ENCODE data around the gene LRRC27. TPM values are rescaled to one million over a fixed set of nuclear protein-coding genes. Genes with fewer than 3 reads are reported as not detected.
"Not testable (repeated sequence)": the region's sequence is repeated elsewhere in the genome, so short reads cannot be mapped to it uniquely, and the experiment has no call there.

The LRRC27 gene
- total RNA-seq, 3 donors from 2014 or later = 0.89 to 2.0 (median 1.1) TPM

GRCh38 chr10:132349766-132350165, 17.8 kb downstream of the LRRC27 start:
- Mint-ChIP-seq H3K9me3 (no peaks in the 10 kb centered on the region), H3K36me3 (ENCODE audit: insufficient read depth) (peaks cover 4% of the 10 kb centered on the region), H3K4me1 (ENCODE audit: low read depth) (peaks cover 2% of the 10 kb centered on the region), H3K4me3 (no peak overlapping the region), H3K27me3 (ENCODE audit: low read depth) (no peaks in the 10 kb centered on the region)
- DNase-seq = no peak
- no peak for ATAC-seq

GRCh38 chr10:132350391-132350790, 18.4 kb downstream of the LRRC27 start:
- DNase-seq (no peak), ATAC-seq (no peak)
- Mint-ChIP-seq H3K4me3 (no peak overlapping the region), H3K9me3 (no peaks in the 10 kb centered on the region), H3K36me3 (ENCODE audit: insufficient read depth) (peaks cover 3% of the 10 kb centered on the region), H3K27me3 (ENCODE audit: low read depth) (no peaks in the 10 kb centered on the region), H3K4me1 (ENCODE audit: low read depth) (peaks cover 2% of the 10 kb centered on the region)

GRCh38 chr10:132350946-132351345, 19.0 kb downstream of the LRRC27 start:
- peaks cover 2% of the 10 kb centered on the region for H3K4me1 Mint-ChIP-seq (ENCODE audit: low read depth)
- ATAC-seq (no peak), DNase-seq (no peak)
- no peaks in the 10 kb centered on the region for H3K36me3 Mint-ChIP-seq (ENCODE audit: insufficient read depth)
- H3K9me3 Mint-ChIP-seq = no peaks in the 10 kb centered on the region
- H3K27me3 Mint-ChIP-seq (ENCODE audit: low read depth) = no peaks in the 10 kb centered on the region
- H3K4me3 Mint-ChIP-seq = no peak overlapping the region

GRCh38 chr10:132351611-132352010, 19.6 kb downstream of the LRRC27 start:
- no peak for ATAC-seq
- DNase-seq = no peak
- peaks cover 2% of the 10 kb centered on the region for H3K4me1 Mint-ChIP-seq (ENCODE audit: low read depth)
- no peaks in the 10 kb centered on the region for H3K9me3 Mint-ChIP-seq
- H3K36me3 Mint-ChIP-seq (ENCODE audit: insufficient read depth) = no peaks in the 10 kb centered on the region
- no peak overlapping the region for H3K4me3 Mint-ChIP-seq
- H3K27me3 Mint-ChIP-seq (ENCODE audit: low read depth) = no peaks in the 10 kb centered on the region

- ATAC-seq (peak; percentile 56 to 70), DNase-seq (peak; percentile 79)
- not testable (repeated sequence) for H3K9me3 Mint-ChIP-seq; H3K4me1 Mint-ChIP-seq (ENCODE audit: low read depth); H3K4me3 Mint-ChIP-seq; H3K36me3 Mint-ChIP-seq (ENCODE audit: insufficient read depth); H3K27me3 Mint-ChIP-seq (ENCODE audit: low read depth)
Measured at GRCh38 chr10:132352462-132353308, 20.7 kb downstream of the LRRC27 start.

GRCh38 chr10:132353456-132354355, 21.7 kb downstream of the LRRC27 start:
- ATAC-seq = no peak
- H3K36me3 Mint-ChIP-seq (ENCODE audit: insufficient read depth) = no peaks in the 10 kb centered on the region
- peaks cover 2% of the 10 kb centered on the region for H3K4me1 Mint-ChIP-seq (ENCODE audit: low read depth)
- H3K27me3 Mint-ChIP-seq (ENCODE audit: low read depth) = no peaks in the 10 kb centered on the region
- H3K9me3 Mint-ChIP-seq = no peaks in the 10 kb centered on the region
- no peak overlapping the region for H3K4me3 Mint-ChIP-seq
- DNase-seq = no peak

- no peak overlapping the region for H3K4me3 Mint-ChIP-seq
Measured at GRCh38 chr10:132354356-132355094, 22.5 kb downstream of the LRRC27 start.

GRCh38 chr10:132355297-132355696, 23.3 kb downstream of the LRRC27 start:
- DNase-seq = no peak
- H3K4me3 Mint-ChIP-seq = no peak overlapping the region
- ATAC-seq = no peak
- H3K27me3 Mint-ChIP-seq (ENCODE audit: low read depth) = no peaks in the 10 kb centered on the region
- peaks cover 2% of the 10 kb centered on the region for H3K4me1 Mint-ChIP-seq (ENCODE audit: low read depth)
- H3K36me3 Mint-ChIP-seq (ENCODE audit: insufficient read depth) = no peaks in the 10 kb centered on the region
- H3K9me3 Mint-ChIP-seq = no peaks in the 10 kb centered on the region

More at GRCh38 chr10:132354356-132355094, 22.5 kb downstream of the LRRC27 start:
- DNase-seq (no peak), ATAC-seq (no peak)
- Mint-ChIP-seq H3K27me3 (ENCODE audit: low read depth) (no peaks in the 10 kb centered on the region), H3K4me1 (ENCODE audit: low read depth) (peaks cover 2% of the 10 kb centered on the region), H3K36me3 (ENCODE audit: insufficient read depth) (no peaks in the 10 kb centered on the region), H3K9me3 (no peaks in the 10 kb centered on the region)

GRCh38 chr10:132355754-132356153, 23.8 kb downstream of the LRRC27 start:
- peaks cover 2% of the 10 kb centered on the region for H3K4me1 Mint-ChIP-seq (ENCODE audit: low read depth)
- no peak for DNase-seq
- no peak for ATAC-seq
- no peak overlapping the region for H3K4me3 Mint-ChIP-seq
- H3K27me3 Mint-ChIP-seq (ENCODE audit: low read depth) = no peaks in the 10 kb centered on the region
- H3K36me3 Mint-ChIP-seq (ENCODE audit: insufficient read depth) = no peaks in the 10 kb centered on the region
- no peaks in the 10 kb centered on the region for H3K9me3 Mint-ChIP-seq

- H3K4me1 Mint-ChIP-seq (ENCODE audit: low read depth) = peaks cover 2% of the 10 kb centered on the region
- no peaks in the 10 kb centered on the region for H3K9me3 Mint-ChIP-seq
- DNase-seq (no peak), ATAC-seq (no peak)
- no peak overlapping the region for H3K4me3 Mint-ChIP-seq
- peaks cover 2% of the 10 kb centered on the region for H3K36me3 Mint-ChIP-seq (ENCODE audit: insufficient read depth)
- no peaks in the 10 kb centered on the region for H3K27me3 Mint-ChIP-seq (ENCODE audit: low read depth)
Measured at GRCh38 chr10:132356621-132357195, 24.7 kb downstream of the LRRC27 start.

- DNase-seq = no peak
- Mint-ChIP-seq H3K27me3 (ENCODE audit: low read depth) (no peaks in the 10 kb centered on the region), H3K9me3 (no peaks in the 10 kb centered on the region), H3K4me3 (no peak overlapping the region), H3K4me1 (ENCODE audit: low read depth) (peaks cover 2% of the 10 kb centered on the region), H3K36me3 (ENCODE audit: insufficient read depth) (peaks cover 2% of the 10 kb centered on the region)
- no peak for ATAC-seq
Measured at GRCh38 chr10:132357286-132358058, 25.5 kb downstream of the LRRC27 start.

- no peaks in the 10 kb centered on the region for H3K9me3 Mint-ChIP-seq
- peaks cover 2% of the 10 kb centered on the region for H3K36me3 Mint-ChIP-seq (ENCODE audit: insufficient read depth)
- no peaks in the 10 kb centered on the region for H3K4me1 Mint-ChIP-seq (ENCODE audit: low read depth)
- H3K27me3 Mint-ChIP-seq (ENCODE audit: low read depth) = no peaks in the 10 kb centered on the region
- DNase-seq = no peak
- ATAC-seq = no peak
- H3K4me3 Mint-ChIP-seq = no peak overlapping the region
Measured at GRCh38 chr10:132359305-132360040, 27.5 kb downstream of the LRRC27 start.

Data from activated T-cell treated with anti-CD3 and anti-CD28 coated beads, Interleukin-2, amount 50 U/mL, for 4 hours (primary cell).